Activated naive CD8-positive, alpha-beta T cell treated with anti-CD3 and anti-CD28 coated beads for 36 hours (primary cell): ENCODE measurements around the gene SMOC1. TPM values are rescaled to one million over a fixed set of nuclear protein-coding genes. Genes with fewer than 3 reads are reported as not detected.

Source experiments
- DNase-seq: peaks from one replicate; pipeline ENCODE4 v3.0.0; 2021
- H3K27ac Mint-ChIP-seq: one replicate; pipeline ENCODE4 v1.8.0; 2022; ENCODE audit warnings: mild to moderate bottlenecking, moderate library complexity, mixed read lengths
- H3K27me3 Mint-ChIP-seq: one replicate; pipeline ENCODE4 v1.8.0; 2022; ENCODE audit warnings: mild to moderate bottlenecking, mixed read lengths
- H3K36me3 Mint-ChIP-seq: one replicate; pipeline ENCODE4 v1.8.0; 2021; ENCODE audit warnings: mild to moderate bottlenecking, mixed read lengths
- H3K4me1 Mint-ChIP-seq: one replicate; pipeline ENCODE4 v1.8.0; 2021; ENCODE audit warnings: mixed read lengths
- H3K4me3 Mint-ChIP-seq: one replicate; pipeline ENCODE4 v1.8.0; 2022; ENCODE audit warnings: mild to moderate bottlenecking, moderate library complexity, mixed read lengths
- H3K9me3 Mint-ChIP-seq: one replicate; pipeline ENCODE4 v1.8.0; 2022; ENCODE audit warnings: mixed read lengths
- total RNA-seq, 2 experiments: library from RNA; stranded (reverse); gene quantifications; one replicate each; pipeline ENCODE4 v1.2.3, GENCODE V29; 2021

Gene SMOC1
- total RNA-seq, 2 experiments from 2014 or later = not detected

GRCh38 chr14:70027785-70028428 lies 148.7 kb downstream of the SMOC1 start:
- Mint-ChIP-seq H3K4me1 (no peaks in the 10 kb centered on the region), H3K4me3 (no peak overlapping the region), H3K9me3 (no peaks in the 10 kb centered on the region), H3K27me3 (no peaks in the 10 kb centered on the region), H3K27ac (no peak overlapping the region), H3K36me3 (no peaks in the 10 kb centered on the region)
- peak; percentile 66 for DNase-seq

- peaks cover 3% of the 10 kb centered on the region for H3K27me3 Mint-ChIP-seq
- H3K27ac Mint-ChIP-seq = no peak overlapping the region
- no peak overlapping the region for H3K4me3 Mint-ChIP-seq
- no peak for DNase-seq
- H3K4me1 Mint-ChIP-seq = no peaks in the 10 kb centered on the region
- no peaks in the 10 kb centered on the region for H3K36me3 Mint-ChIP-seq
- no peaks in the 10 kb centered on the region for H3K9me3 Mint-ChIP-seq
Measured at GRCh38 chr14:70029296-70030132, 150.3 kb downstream of the SMOC1 start.

GRCh38 chr14:70032016-70032415 lies 152.8 kb downstream of the SMOC1 start:
- Mint-ChIP-seq H3K27ac (no peak overlapping the region), H3K9me3 (no peaks in the 10 kb centered on the region), H3K27me3 (peaks cover 4% of the 10 kb centered on the region), H3K4me3 (no peak overlapping the region), H3K4me1 (no peaks in the 10 kb centered on the region), H3K36me3 (no peaks in the 10 kb centered on the region)
- DNase-seq = no peak

GRCh38 chr14:70032447-70032846 lies 153.2 kb downstream of the SMOC1 start:
- no peak for DNase-seq
- Mint-ChIP-seq H3K36me3 (no peaks in the 10 kb centered on the region), H3K4me1 (no peaks in the 10 kb centered on the region), H3K4me3 (no peak overlapping the region), H3K27me3 (peaks cover 4% of the 10 kb centered on the region), H3K27ac (no peak overlapping the region), H3K9me3 (no peaks in the 10 kb centered on the region)

GRCh38 chr14:70033116-70033515 lies 153.9 kb downstream of the SMOC1 start:
- no peak overlapping the region for H3K4me3 Mint-ChIP-seq

GRCh38 chr14:70033561-70033960 lies 154.3 kb downstream of the SMOC1 start:
- peaks cover 9% of the 10 kb centered on the region for H3K27me3 Mint-ChIP-seq
- H3K27ac Mint-ChIP-seq = no peak overlapping the region
- no peak overlapping the region for H3K4me3 Mint-ChIP-seq
- H3K4me1 Mint-ChIP-seq = no peaks in the 10 kb centered on the region
- DNase-seq = no peak
- no peaks in the 10 kb centered on the region for H3K9me3 Mint-ChIP-seq
- no peaks in the 10 kb centered on the region for H3K36me3 Mint-ChIP-seq

More at GRCh38 chr14:70033116-70033515, 153.9 kb downstream of the SMOC1 start:
- Mint-ChIP-seq H3K27ac (no peak overlapping the region), H3K9me3 (no peaks in the 10 kb centered on the region), H3K4me1 (no peaks in the 10 kb centered on the region), H3K27me3 (peaks cover 9% of the 10 kb centered on the region), H3K36me3 (no peaks in the 10 kb centered on the region)
- no peak for DNase-seq

GRCh38 chr14:70034257-70034656 lies 155.0 kb downstream of the SMOC1 start:
- Mint-ChIP-seq H3K9me3 (no peaks in the 10 kb centered on the region), H3K27me3 (peaks cover 15% of the 10 kb centered on the region), H3K4me1 (no peaks in the 10 kb centered on the region), H3K36me3 (no peaks in the 10 kb centered on the region), H3K27ac (no peak overlapping the region), H3K4me3 (no peak overlapping the region)
- no peak for DNase-seq

GRCh38 chr14:70036665-70037064 lies 157.4 kb downstream of the SMOC1 start:
- Mint-ChIP-seq H3K4me1 (no peaks in the 10 kb centered on the region), H3K27me3 (peaks cover 26% of the 10 kb centered on the region)
- DNase-seq = no peak

GRCh38 chr14:70043001-70043400 lies 163.8 kb downstream of the SMOC1 start:
- DNase-seq = no peak
- H3K4me1 Mint-ChIP-seq = no peaks in the 10 kb centered on the region
- no peak overlapping the region for H3K27ac Mint-ChIP-seq
- peaks cover 35% of the 10 kb centered on the region for H3K27me3 Mint-ChIP-seq
- no peaks in the 10 kb centered on the region for H3K36me3 Mint-ChIP-seq
- H3K9me3 Mint-ChIP-seq = no peaks in the 10 kb centered on the region
- H3K4me3 Mint-ChIP-seq = no peak overlapping the region

More at GRCh38 chr14:70036665-70037064, 157.4 kb downstream of the SMOC1 start:
- no peaks in the 10 kb centered on the region for H3K9me3 Mint-ChIP-seq
- no peak overlapping the region for H3K27ac Mint-ChIP-seq
- no peaks in the 10 kb centered on the region for H3K36me3 Mint-ChIP-seq
- H3K4me3 Mint-ChIP-seq = no peak overlapping the region

- Mint-ChIP-seq H3K4me3 (no peak overlapping the region), H3K27ac (no peak overlapping the region), H3K36me3 (no peaks in the 10 kb centered on the region), H3K4me1 (no peaks in the 10 kb centered on the region), H3K27me3 (peaks cover 23% of the 10 kb centered on the region), H3K9me3 (no peaks in the 10 kb centered on the region)
- DNase-seq = no peak
Measured at GRCh38 chr14:70045310-70045709, 166.1 kb downstream of the SMOC1 start.

- Mint-ChIP-seq H3K27ac (no peak overlapping the region), H3K4me1 (no peaks in the 10 kb centered on the region), H3K27me3 (peaks cover 20% of the 10 kb centered on the region), H3K9me3 (no peaks in the 10 kb centered on the region), H3K4me3 (no peak overlapping the region), H3K36me3 (no peaks in the 10 kb centered on the region)
- DNase-seq = peak; percentile 20
Measured at GRCh38 chr14:70045844-70046535, 166.8 kb downstream of the SMOC1 start.

- Mint-ChIP-seq H3K27ac (no peak overlapping the region), H3K4me1 (no peaks in the 10 kb centered on the region), H3K4me3 (no peak overlapping the region), H3K9me3 (no peaks in the 10 kb centered on the region), H3K36me3 (no peaks in the 10 kb centered on the region), H3K27me3 (peaks cover 11% of the 10 kb centered on the region)
- DNase-seq = no peak
Measured at GRCh38 chr14:70047598-70048312, 168.5 kb downstream of the SMOC1 start.

- no peak for DNase-seq
- Mint-ChIP-seq H3K4me1 (no peaks in the 10 kb centered on the region), H3K27ac (no peak overlapping the region), H3K4me3 (no peak overlapping the region), H3K27me3 (peaks cover 7% of the 10 kb centered on the region), H3K9me3 (no peaks in the 10 kb centered on the region), H3K36me3 (no peaks in the 10 kb centered on the region)
Measured at GRCh38 chr14:70048313-70048654, 169.1 kb downstream of the SMOC1 start.

- Mint-ChIP-seq H3K27ac (no peak overlapping the region), H3K27me3 (peaks cover 7% of the 10 kb centered on the region), H3K4me3 (no peak overlapping the region), H3K9me3 (peaks cover 2% of the 10 kb centered on the region), H3K36me3 (no peaks in the 10 kb centered on the region), H3K4me1 (no peaks in the 10 kb centered on the region)
- DNase-seq = no peak
Measured at GRCh38 chr14:70049605-70050004, 170.4 kb downstream of the SMOC1 start.

- no peak for DNase-seq
- H3K9me3 Mint-ChIP-seq = peaks cover 2% of the 10 kb centered on the region
- H3K27ac Mint-ChIP-seq = no peak overlapping the region
- H3K4me1 Mint-ChIP-seq = no peaks in the 10 kb centered on the region
- H3K4me3 Mint-ChIP-seq = no peak overlapping the region
- no peaks in the 10 kb centered on the region for H3K36me3 Mint-ChIP-seq
- H3K27me3 Mint-ChIP-seq = peaks cover 7% of the 10 kb centered on the region
Measured at GRCh38 chr14:70050136-70050535, 170.9 kb downstream of the SMOC1 start.
